GM23338 (cell line): ENCODE measurements around the gene WDR38. TPM values are rescaled to one million over a fixed set of nuclear protein-coding genes. Genes with fewer than 3 reads are reported as not detected.
A peak's percentile ranks its signal among the peaks of the same experiment; 100 is the strongest.

Source experiments
- ATAC-seq: fragments of 200-7000 bp; cut with Tn5 transposase; 3 replicates; pipeline ENCODE4 v1.9.1; 2020
- DNase-seq: peaks from one replicate; pipeline ENCODE4 v3.0.0-alpha.2; 2015; ENCODE audit warnings: low spot score
- H2AFZ ChIP-seq: fragments of 200-600 bp; sonication (generic); 2 replicates; pipeline ENCODE4 v1.8.0; 2016; ENCODE audit warnings: antibody characterized with exemption, mild to moderate bottlenecking, moderate library complexity
- H3F3A ChIP-seq: fragments of 200-600 bp; sonication (generic); replicated peaks from 2 replicates; pipeline ENCODE4 v1.8.0; 2017; ENCODE audit warnings: antibody characterized with exemption, mixed run types, low read depth
- H3K27ac ChIP-seq: fragments of 200-600 bp; sonication (generic); 2 replicates; pipeline ENCODE4 v1.6.1; 2016; ENCODE audit warnings: low read depth
- H3K27me3 ChIP-seq: fragments of 200-600 bp; sonication (generic); 2 replicates; pipeline ENCODE4 v1.8.0; 2016; ENCODE audit warnings: mild to moderate bottlenecking, mixed run types, moderate library complexity; ENCODE audit not compliant: insufficient read depth
- H3K36me3 ChIP-seq: fragments of 200-600 bp; sonication (generic); 2 replicates; pipeline ENCODE4 v1.8.0; 2016; ENCODE audit warnings: mild to moderate bottlenecking; ENCODE audit not compliant: insufficient read depth
- H3K4me1 ChIP-seq: fragments of 200-600 bp; sonication (generic); 2 replicates; pipeline ENCODE4 v1.8.0; 2016; ENCODE audit warnings: mild to moderate bottlenecking, moderate library complexity; ENCODE audit not compliant: insufficient read depth
- H3K4me2 ChIP-seq: fragments of 200-600 bp; sonication (generic); 2 replicates; pipeline ENCODE4 v1.7.1; 2017; ENCODE audit warnings: mixed run types
- H3K4me3 ChIP-seq: fragments of 200-600 bp; sonication (generic); 2 replicates; pipeline ENCODE4 v1.6.1; 2016; ENCODE audit warnings: mixed run types
- H3K79me2 ChIP-seq: fragments of 200-600 bp; sonication (generic); replicated peaks from 2 replicates; pipeline ENCODE4 v1.8.0; 2017; ENCODE audit warnings: mild to moderate bottlenecking; ENCODE audit not compliant: insufficient read depth
- H3K9me2 ChIP-seq: fragments of 200-600 bp; sonication (generic); 2 replicates; pipeline ENCODE4 v1.8.0; 2017; ENCODE audit not compliant: insufficient read depth
- H4K20me1 ChIP-seq: fragments of 200-600 bp; sonication (generic); replicated peaks from 2 replicates; pipeline ENCODE4 v1.8.0; 2017; ENCODE audit warnings: mild to moderate bottlenecking; ENCODE audit not compliant: insufficient read depth
- H3K27ac Mint-ChIP-seq: 2 replicates; pipeline ENCODE4 v1.8.0; 2020; ENCODE audit warnings: inconsistent platforms, mild to moderate bottlenecking, moderate library complexity, mixed read lengths
- H3K27me3 Mint-ChIP-seq: 3 replicates; pipeline ENCODE4 v1.8.0; 2022; ENCODE audit warnings: low read depth, mild to moderate bottlenecking, moderate library complexity, mixed read lengths, inconsistent platforms; ENCODE audit not compliant: insufficient read depth, poor library complexity
- H3K36me3 Mint-ChIP-seq: 3 replicates; pipeline ENCODE4 v1.8.0; 2021; ENCODE audit warnings: low read depth, mild to moderate bottlenecking, inconsistent platforms, moderate library complexity, mixed read lengths
- H3K4me1 Mint-ChIP-seq: 3 replicates; pipeline ENCODE4 v1.8.0; 2020; ENCODE audit warnings: mild to moderate bottlenecking, inconsistent platforms, mixed read lengths
- H3K4me3 Mint-ChIP-seq: 3 replicates; pipeline ENCODE4 v1.8.0; 2021; ENCODE audit warnings: moderate library complexity, mild to moderate bottlenecking, inconsistent platforms, mixed read lengths
- H3K9me3 Mint-ChIP-seq: 3 replicates; pipeline ENCODE4 v1.8.0; 2020; ENCODE audit warnings: moderate library complexity, mild to moderate bottlenecking, inconsistent platforms, mixed read lengths
- CTCF ChIP-seq, 2 experiments: fragments of 200-600 bp in 1 of 2; sonication (generic) in 1 of 2; conservative IDR thresholded peaks; 2 replicates each; pipeline versions ENCODE4 v1.5.1 to v1.6.1; 2016 to 2017; ENCODE audit warnings: antibody characterized with exemption in 2 of 2, low read depth in 2 of 2, mild to moderate bottlenecking in 2 of 2, moderate library complexity in 1 of 2
- EZH2 ChIP-seq: fragments of 200-600 bp; sonication (generic); IDR thresholded peaks from one replicate; pipeline ENCODE4 v1.8.0; 2017; ENCODE audit warnings: antibody characterized with exemption, mild to moderate bottlenecking, low read depth; ENCODE audit not compliant: unreplicated experiment
- NANOG ChIP-seq: IDR thresholded peaks from 2 replicates; pipeline ENCODE4 v1.6.1; 2016; ENCODE audit warnings: antibody characterized with exemption, borderline replicate concordance
- polyA plus RNA-seq: library from polyadenylated mRNA; unstranded; fragments of >200 nt; fragmentation: Nextera tagmentation; extraction: Ambion mirVana; gene quantifications from 2 replicates; pipeline ENCODE4 v1.2.1, GENCODE V29; 2016
- total RNA-seq: library from RNA; depleted of rRNA; stranded (reverse); fragments of >200 nt; shearing (Covaris generic); gene quantifications from 2 replicates; pipeline ENCODE4 v1.2.3, GENCODE V29; 2014

WDR38 gene
- total and polyA plus RNA-seq, 2 experiments from 2014 or later = not detected

DNA sequence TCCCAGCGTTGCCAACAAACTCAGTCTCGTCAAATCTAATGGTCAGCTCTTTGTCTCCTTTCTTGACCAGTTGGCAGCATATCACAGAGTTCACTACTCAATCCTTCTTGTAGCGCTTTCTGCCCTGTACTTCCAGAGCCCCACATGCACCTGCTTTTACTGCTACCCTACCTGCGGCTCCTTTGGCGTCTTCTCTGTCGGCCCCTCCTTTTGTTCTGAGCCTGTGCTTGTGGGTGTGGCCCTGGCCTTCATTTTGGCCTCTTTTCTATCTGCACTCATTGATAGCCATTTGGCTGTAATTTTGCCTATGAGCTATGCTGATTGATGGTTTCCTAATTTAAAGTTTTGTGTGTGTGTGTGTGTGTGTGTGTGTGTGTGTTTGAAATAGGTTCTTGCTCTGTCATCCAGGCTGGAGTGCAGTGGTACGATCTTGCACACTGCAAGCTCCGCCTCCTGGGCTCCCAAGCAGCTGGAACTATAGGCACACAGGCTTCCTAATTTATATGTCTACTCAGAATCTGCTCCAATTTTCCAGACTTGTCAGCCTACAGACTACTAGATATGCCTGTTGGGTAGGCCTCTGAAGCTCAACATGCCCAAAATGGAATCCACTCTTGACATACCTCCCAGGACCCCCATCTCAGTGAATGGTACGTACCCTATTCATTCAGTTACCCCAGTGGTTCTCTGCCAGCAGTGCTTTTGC lies 40.9 kb downstream of the WDR38 start:
- peaks cover 13% of the 10 kb centered on the region for H3K27me3 Mint-ChIP-seq

GRCh38 chr9:124894741-124895170 lies 41.5 kb downstream of the WDR38 start:
- peaks cover 9% of the 10 kb centered on the region for H3K4me1 ChIP-seq
- H3K36me3 ChIP-seq = 0 out of 2 replicates have a peak, but pooled peaks cover 5% of the 10 kb centered on the region
- Mint-ChIP-seq H3K4me3 (no peak overlapping the region), H3K27ac (no peak overlapping the region), H3K9me3 (no peaks in the 10 kb centered on the region), H3K4me1 (peaks cover 8% of the 10 kb centered on the region), H3K27me3 (peaks cover 12% of the 10 kb centered on the region), H3K36me3 (peaks cover 4% of the 10 kb centered on the region; the same call in 1 of the 3 replicates)
- H3K4me3 ChIP-seq = no peak overlapping the region
- H4K20me1 ChIP-seq = peaks cover 3% of the 10 kb centered on the region; the same call in 1 of the 2 replicates
- 0 out of 2 replicates have a peak, but pooled peaks cover 4% of the 10 kb centered on the region for H3F3A ChIP-seq
- ATAC-seq (peak; percentile 94), DNase-seq (peak; percentile 77)
- H3K27ac ChIP-seq = no peak overlapping the region
- H3K27me3 ChIP-seq = no peaks in the 10 kb centered on the region
- no peaks in the 10 kb centered on the region for H3K9me2 ChIP-seq
- TF ChIP-seq NANOG (no peak), CTCF (conservative IDR thresholded peaks at IDR 0.05; ENCODE audit: low read depth in 2 of 2) (peak; percentile 60 to 84)
- H3K4me2 ChIP-seq = no peak overlapping the region
- H2AFZ ChIP-seq = 0 out of 2 replicates have a peak overlapping the region, but pooled peaks have one; percentile 63
- H3K79me2 ChIP-seq = no peaks in the 10 kb centered on the region

More for the DNA sequence above, 40.9 kb downstream of the WDR38 start:
- Histone ChIP-seq H3K4me1 (peaks cover 9% of the 10 kb centered on the region), H3K79me2 (no peaks in the 10 kb centered on the region), H2AFZ (0 out of 2 replicates have a peak overlapping the region, but pooled peaks have one; percentile 63), H3K36me3 (0 out of 2 replicates have a peak, but pooled peaks cover 5% of the 10 kb centered on the region), H3K4me2 (no peak overlapping the region), H3K9me2 (no peaks in the 10 kb centered on the region), H3K4me3 (no peak overlapping the region), H3F3A (0 out of 2 replicates have a peak, but pooled peaks cover 4% of the 10 kb centered on the region), H4K20me1 (peaks cover 3% of the 10 kb centered on the region; the same call in 1 of the 2 replicates), H3K27me3 (no peaks in the 10 kb centered on the region), H3K27ac (no peak overlapping the region)
- H3K9me3 Mint-ChIP-seq = no peaks in the 10 kb centered on the region
- ATAC-seq (peak; percentile 80), DNase-seq (peak; percentile 24)
- peaks cover 4% of the 10 kb centered on the region; the same call in 1 of the 3 replicates for H3K36me3 Mint-ChIP-seq
- TF ChIP-seq EZH2 (no peak), CTCF (conservative IDR thresholded peaks at IDR 0.05; ENCODE audit: low read depth in 2 of 2) (no peak)
- H3K27ac Mint-ChIP-seq = peak overlapping the region; percentile 23; the same call in 1 of the 2 replicates
- H3K4me3 Mint-ChIP-seq = no peak overlapping the region
- peaks cover 8% of the 10 kb centered on the region for H3K4me1 Mint-ChIP-seq
